Head of caudate nucleus (tissue), 42 donors: ENCODE results near the gene EXD3.

Source experiments
- DNase-seq, 42 donors: peaks; one replicate each; pipeline versions ENCODE4 v3.0.0 to v3.0.0-alpha.2; 2020 to 2021; ENCODE audit warnings: mixed read lengths in 7 of 42
- intact Hi-C: fragments of 100-400 bp; cut with DNase I; formaldehyde crosslinking; loops from one replicate; pipeline ENCODE4 v1.15.0; 2022

The EXD3 gene

GRCh38 chr9:137435980-137436760 is 13.2 kb upstream of the EXD3 start:
- DNase-seq = peak in 1 of 42 donors; percentile 3
- intact Hi-C loops = no loop called here

- peak in 1 of 42 donors; percentile 3 for DNase-seq
- intact Hi-C loops = no loop called here
Observed at GRCh38 chr9:137435381-137435891, 12.5 kb upstream of the EXD3 start.

GRCh38 chr9:137434498-137435380 is 11.8 kb upstream of the EXD3 start:
- intact Hi-C loops = no loop called here
- no peak for DNase-seq

- no peak for DNase-seq
- intact Hi-C loops = no loop called here
Observed at GRCh38 chr9:137433916-137434431, 11.0 kb upstream of the EXD3 start.

GRCh38 chr9:137433349-137433915 is 10.5 kb upstream of the EXD3 start:
- intact Hi-C loops = no loop called here
- DNase-seq = no peak

- intact Hi-C loops = no loop called here
- no peak for DNase-seq
Observed at GRCh38 chr9:137432687-137433348, 9.9 kb upstream of the EXD3 start.

- DNase-seq = peak in 15 of 42 donors; percentile 48 to 73 (median 57)
- intact Hi-C loops = no loop called here
Observed at GRCh38 chr9:137431416-137431931, 8.5 kb upstream of the EXD3 start.

GRCh38 chr9:137430723-137431415 is 7.9 kb upstream of the EXD3 start:
- peak in 1 of 42 donors; percentile 3 for DNase-seq
- intact Hi-C loops = no loop called here

GRCh38 chr9:137429974-137430722 is 7.2 kb upstream of the EXD3 start:
- DNase-seq = no peak
- intact Hi-C loops = loop anchor here (10.0 kb wide), 1 partner anchor 125 kb away; the partner anchor contains the start of gene NRARP

- no peak for DNase-seq
Observed at GRCh38 chr9:137429546-137429890, 6.6 kb upstream of the EXD3 start.

GRCh38 chr9:137428841-137429545 is 6.0 kb upstream of the EXD3 start:
- intact Hi-C loops = loop anchor here (10.0 kb wide), 1 partner anchor 124 kb away; the partner anchor contains the start of gene NRARP
- DNase-seq = no peak

More at GRCh38 chr9:137429546-137429890, 6.6 kb upstream of the EXD3 start:
- intact Hi-C loops = loop anchor here (10.0 kb wide), 1 partner anchor 125 kb away; the partner anchor contains the start of gene NRARP

- intact Hi-C loops = loop anchor here (10.0 kb wide), 1 partner anchor 123 kb away; the partner anchor contains the start of gene NRARP
- no peak for DNase-seq
Observed at GRCh38 chr9:137428311-137428630, 5.3 kb upstream of the EXD3 start.

- intact Hi-C loops = loop anchor here (10.0 kb wide), 1 partner anchor 123 kb away; the partner anchor contains the start of gene NRARP
- DNase-seq = no peak
Observed at GRCh38 chr9:137427454-137428310, 4.7 kb upstream of the EXD3 start.

GRCh38 chr9:137426018-137426681 is 3.2 kb upstream of the EXD3 start:
- intact Hi-C loops = loop anchor here (10.0 kb wide), 1 partner anchor 121 kb away; the partner anchor contains the start of gene NRARP
- DNase-seq = peak in 1 of 42 donors; percentile 3
